GM21737 (cell line): Measurements from ENCODE around the gene TXNDC2.
"Not testable (repeated sequence)": the region's sequence is repeated elsewhere in the genome, so short reads cannot be mapped to it uniquely, and the experiment has no call there.

Experiments used
- ATAC-seq: cut with Tn5 transposase; IDR thresholded peaks from one replicate; pipeline ENCODE4 v1.9.1; 2021; ENCODE audit warnings: mild to moderate bottlenecking, moderate library complexity; ENCODE audit not compliant: unreplicated experiment

Gene TXNDC2

DNA sequence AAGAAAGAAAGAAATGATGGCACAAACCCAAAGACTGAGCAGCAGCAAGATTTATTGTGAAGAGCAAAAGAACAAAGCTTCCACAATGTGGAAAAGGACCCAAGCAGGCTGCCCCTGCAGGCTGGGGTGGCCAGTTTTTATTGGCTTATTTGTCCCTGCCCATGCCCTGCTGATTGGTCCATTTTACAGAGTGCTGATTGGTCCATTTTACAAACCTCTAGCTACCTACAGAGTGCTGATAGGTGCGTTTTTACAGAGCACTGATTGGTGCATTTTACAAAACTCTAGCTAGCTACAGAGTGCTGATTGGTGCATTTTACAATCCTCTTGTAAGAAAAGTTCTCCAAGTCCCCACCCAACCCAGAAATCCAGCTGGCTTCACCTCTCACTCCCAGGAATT, 26.5 kb downstream of the TXNDC2 start:
- ATAC-seq = not testable (repeated sequence)

DNA sequence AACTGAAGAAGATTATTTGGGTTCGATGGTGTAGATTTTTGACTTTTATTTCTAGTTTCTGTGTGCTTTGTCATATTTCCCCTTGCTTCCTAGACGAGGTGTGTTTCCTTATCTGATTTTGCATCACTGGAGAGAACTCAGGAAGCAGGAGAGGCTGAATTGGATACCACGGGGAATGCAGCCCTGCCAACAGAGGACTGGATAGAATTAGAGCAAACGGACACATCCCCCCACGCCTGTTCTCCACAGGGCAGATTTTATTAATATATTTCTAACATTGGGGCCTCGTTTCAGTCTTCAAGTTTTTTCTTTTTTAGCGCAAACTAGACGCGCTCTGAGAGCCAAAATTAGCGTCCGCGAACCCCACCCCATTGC, 27.4 kb downstream of the TXNDC2 start:
- no peak for ATAC-seq

DNA sequence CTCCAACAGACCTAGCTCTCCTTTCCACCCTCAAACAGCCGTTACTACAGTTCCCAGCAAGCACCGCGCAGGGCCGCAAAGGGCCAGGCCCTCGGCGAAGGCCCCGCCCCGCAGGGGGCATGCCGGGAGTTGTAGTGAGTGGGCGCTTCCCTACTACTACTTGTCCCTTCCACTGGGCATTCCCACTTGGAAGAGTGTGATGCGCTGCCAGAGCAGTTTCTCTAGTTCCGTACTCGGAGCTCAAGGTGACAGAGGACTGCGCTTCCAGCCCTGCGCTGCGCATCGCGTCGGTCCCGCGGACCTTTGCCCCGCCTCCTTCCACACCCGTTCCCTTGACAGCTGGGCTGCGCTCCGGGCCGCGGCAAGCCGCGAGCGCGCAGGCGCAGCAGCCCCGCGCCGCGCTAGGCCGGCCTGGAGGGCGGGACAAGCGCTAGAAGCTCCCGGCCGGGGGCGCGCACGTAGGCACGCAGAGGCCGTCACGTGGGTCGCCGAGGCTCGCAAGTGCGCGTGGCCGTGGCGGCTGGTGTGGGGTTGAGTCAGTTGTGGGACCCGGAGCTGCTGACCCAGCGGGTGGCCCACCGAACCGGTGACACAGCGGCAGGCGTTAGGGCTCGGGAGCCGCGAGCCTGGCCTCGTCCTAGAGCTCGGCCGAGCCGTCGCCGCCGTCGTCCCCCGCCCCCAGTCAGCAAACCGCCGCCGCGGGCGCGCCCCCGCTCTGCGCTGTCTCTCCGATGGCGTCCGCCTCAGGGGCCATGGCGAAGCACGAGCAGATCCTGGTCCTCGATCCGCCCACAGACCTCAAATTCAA, 28.0 kb downstream of the TXNDC2 start, which contains the start of gene VAPA:
VAPA (plus strand) TSS at position 491 of the 808 bp plus-strand sequence; CDS start at position 732, 241 bp downstream.
- peak; percentile 80 for ATAC-seq

DNA sequence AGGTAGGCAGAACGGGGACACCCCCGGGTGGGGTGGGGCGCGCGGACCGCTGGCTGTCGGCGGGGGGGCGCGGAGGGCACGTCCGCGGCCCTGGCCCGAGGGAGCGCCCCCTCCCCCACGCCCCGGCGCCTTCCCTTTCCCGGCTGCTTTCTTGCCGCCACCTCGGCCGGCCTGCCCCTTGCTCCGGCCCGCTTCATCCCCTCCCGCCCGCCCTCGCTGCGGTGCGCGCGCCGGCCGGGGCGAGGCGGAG, 28.5 kb downstream of the TXNDC2 start:
- ATAC-seq = peak; percentile 25

DNA sequence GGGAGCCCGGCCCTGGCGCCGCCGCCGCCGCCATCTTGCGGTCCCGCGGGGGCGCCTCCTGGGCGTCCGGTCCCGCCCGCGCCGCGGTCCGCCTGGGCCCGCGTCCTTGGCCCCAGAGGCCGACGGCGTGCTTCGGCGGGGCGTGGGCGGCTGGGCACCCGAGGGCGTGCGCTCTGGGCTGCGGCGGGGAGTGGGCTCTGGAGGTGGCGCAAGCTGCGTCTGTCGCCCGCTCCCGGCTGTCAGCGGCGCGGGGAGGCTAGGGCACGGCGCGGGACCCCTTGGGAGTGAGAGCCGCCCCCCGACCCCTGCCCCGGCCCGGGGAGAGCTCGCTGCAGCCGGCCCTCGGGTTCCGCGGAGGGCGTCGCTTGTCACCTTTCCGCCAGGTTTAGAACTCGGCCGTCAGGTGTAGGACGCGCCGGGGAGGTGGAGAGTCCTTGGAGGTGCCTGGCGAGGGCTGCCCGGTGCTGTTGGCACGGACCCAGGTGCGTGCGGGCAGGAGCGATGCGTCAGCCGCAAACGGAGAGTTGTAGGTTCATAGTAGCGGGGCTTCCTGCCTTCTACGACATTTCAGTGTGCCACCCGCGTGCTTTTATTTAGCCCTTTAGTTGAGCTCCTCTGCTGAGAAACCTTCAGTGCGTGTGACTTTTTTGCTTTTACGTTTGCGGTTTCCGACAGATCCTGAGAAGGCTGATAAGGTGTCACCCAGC, 29.0 kb downstream of the TXNDC2 start:
- ATAC-seq = peak; percentile 30

DNA sequence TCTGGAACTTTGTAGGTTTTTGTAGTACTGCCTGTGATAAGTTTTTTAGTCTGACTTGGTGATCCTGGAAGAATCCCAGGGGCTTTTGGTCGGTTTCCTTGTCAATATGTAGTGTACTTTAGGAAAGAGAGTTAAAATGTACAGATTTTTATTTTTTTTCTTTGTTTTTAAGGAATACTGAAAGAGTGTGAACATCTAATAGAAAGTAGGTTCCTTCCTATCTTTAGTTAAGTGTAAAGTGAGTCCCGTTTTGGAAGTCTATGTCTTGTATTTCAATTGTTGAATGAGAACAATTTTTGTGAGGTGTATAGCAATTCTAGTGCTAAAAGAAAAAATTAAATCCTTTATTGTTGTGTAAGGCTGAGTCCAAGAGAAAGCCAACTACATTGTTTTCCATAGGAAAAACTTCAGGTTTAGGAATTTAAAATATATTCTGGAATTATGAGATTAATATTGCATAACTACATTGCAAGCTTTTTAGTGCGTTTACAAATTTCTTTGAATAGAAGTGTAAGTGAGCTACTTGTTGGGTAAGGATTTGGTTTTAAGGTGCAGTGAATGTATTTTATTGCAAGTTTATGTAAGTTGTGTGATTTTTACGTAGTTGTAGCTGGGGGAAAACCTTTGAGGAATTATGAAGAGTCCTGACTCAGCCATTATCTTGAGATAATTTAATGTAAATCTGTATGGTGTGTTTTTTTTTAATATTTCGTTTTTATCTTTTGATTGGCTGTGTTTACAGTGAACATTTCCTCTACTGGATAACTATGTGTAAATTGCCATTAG, 29.7 kb downstream of the TXNDC2 start:
- ATAC-seq = no peak

DNA sequence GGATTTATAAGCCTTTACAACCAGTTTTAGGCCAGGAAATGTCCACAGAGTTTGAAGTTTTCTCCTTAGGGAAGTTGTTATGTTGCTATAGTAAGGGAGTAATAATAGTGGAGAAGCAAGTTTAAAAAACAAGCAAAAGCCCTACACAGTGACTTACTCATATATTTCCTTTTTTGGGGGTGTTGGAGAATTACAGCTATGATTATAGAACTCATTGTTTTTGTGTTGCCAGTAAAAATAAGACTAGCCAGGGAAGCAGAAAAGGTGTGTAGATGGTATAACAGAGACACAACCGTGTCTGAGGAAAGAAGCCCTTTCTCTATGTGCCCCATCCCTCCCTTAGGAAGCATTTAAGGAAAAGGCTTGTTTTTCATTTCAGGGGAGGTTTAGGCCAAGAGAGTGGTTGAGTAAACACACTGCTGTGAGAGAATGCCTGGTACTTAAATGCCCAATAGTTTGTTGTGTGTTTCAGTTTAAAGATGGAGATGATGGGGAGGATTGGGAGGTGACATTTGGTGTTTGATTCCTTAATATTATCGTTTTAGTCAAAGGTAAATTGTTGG, 30.4 kb downstream of the TXNDC2 start:
- ATAC-seq = no peak

DNA sequence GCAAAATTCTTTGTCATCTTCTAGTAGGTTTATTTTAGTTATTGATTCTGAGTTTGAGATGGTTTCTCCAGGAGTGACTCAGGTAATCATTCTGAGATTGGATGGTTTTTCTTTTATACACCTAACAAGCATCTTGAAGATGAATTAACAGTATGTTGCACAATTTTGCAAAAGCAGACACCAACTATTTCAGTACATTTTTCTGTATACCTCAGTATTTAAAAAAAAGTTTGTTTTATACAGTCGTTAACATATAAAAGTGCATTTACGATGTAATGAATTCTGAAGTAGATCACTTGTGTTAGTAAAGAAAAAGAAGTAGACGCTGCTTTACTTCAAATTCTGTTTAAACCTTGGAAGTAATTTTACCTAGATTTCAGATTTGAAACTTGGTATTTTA, 31.0 kb downstream of the TXNDC2 start:
- no peak for ATAC-seq

DNA sequence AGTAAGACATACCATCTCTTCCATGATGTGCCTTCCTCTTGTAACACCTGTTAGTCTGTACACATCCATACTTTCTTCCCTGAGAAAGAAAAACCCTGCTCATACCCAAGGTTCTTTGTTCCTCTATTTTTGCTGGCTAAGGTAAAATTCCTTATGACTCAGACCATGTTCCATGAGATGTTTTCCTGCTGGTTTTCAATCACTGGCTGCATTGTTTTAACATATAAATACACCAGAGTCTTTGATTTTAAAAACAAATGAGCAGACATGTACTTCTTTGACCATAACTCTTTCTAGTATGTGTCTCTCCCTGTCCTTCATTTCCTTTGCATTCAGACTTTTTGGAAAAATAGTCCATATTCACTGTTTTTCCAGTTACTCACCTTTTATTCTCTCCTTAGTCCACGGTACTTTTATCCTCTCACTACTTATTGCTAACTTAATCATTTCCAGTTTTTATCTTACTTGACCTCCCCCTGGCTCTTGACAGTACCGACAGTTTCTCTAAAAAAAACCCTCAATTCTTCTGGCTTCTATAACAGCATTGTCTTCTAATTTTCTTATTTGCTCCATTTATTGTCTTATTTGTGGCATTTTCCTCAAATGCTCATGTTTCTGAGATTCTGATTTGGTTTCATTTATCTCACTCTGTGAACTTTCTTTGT, 32.4 kb downstream of the TXNDC2 start:
- ATAC-seq = no peak

DNA sequence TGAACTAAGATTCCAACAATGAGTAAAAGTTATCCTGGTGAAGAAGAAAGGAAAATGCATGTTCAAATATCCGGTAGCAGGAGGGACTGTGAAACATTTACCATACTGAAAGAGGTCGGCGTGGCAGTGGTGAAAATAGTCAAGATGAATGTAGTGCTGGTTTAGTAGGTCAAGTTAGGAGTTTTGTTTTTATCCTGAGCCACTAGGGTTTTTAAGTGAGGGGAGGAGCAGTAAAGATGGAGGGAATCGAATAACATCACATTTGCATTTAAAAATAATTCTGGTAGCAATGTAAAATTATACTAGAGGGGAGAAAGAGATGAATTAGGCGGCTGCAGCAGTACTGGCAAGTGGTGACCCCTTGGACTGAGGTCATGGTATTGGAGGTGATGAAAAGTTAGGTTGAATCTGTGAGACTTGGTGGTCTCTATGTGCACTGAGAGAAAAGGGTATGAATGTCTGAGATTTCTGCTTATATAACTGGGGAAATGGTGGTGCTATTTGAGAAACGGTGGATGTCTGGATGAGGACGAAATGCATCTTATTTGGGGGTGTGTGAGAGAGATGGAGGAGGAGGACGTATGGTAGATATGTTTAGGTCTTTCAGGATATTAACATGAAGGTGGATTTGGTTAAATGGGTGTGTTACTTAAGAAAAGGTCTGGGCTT, 33.9 kb downstream of the TXNDC2 start:
- ATAC-seq = no peak

DNA sequence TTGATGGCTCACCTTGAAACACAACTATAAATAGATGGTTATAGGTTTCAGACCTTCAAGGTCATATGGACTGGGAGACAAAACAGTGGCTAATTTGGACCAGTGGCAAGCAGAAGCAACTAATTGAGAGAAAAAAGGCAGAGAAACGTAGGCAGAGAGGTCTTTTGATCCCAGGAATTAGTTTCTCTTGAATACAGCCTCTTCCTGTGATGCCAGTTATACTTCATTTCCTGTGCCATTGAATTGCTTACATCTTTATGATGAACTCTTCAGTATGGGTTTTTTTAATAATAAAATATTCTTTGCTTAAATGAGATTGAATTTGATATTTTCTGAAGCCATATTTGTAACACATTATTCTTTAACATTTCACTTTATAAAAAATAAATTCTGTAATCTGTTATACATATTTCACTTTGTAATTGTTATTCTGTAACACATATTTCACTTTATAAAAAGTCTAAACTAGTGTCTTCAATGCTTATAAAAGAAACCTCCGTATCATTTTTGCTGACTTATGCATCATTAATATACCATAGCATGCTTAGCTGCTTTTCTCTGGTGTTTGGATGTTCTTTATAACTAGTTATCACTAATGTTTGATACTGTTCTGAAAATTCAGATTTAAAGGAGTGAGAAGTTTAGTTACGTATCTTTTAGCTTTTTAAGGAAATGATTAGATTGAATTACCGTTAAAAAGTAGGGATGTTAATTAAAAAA, 37.0 kb downstream of the TXNDC2 start:
- no peak for ATAC-seq

DNA sequence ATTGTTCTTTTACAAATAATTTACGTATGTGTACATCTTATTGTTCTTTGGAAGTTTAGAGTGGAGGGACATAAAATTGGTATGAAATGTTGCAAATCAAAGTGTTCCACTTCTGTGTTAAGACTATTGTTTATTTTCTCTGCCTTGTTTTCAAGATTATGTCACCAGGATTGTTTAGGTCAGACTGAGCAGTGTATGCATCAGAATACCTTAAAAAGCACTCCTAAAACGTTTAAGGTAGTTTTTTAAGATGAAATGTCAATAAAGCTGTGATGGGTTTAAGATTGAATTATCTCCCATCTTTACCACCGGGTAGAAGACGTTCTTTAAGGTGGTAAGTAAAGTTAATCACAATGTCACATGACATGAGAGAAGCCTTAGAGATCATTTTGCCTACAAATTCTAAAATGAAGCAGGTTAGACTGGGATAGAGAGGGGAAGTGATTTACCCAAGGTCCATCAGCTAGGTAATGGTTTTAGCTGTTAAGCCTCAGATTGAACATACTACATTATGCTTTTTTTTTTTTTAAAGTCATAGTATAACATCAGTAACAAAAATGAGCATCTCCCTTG, 38.7 kb downstream of the TXNDC2 start:
- ATAC-seq = no peak

DNA sequence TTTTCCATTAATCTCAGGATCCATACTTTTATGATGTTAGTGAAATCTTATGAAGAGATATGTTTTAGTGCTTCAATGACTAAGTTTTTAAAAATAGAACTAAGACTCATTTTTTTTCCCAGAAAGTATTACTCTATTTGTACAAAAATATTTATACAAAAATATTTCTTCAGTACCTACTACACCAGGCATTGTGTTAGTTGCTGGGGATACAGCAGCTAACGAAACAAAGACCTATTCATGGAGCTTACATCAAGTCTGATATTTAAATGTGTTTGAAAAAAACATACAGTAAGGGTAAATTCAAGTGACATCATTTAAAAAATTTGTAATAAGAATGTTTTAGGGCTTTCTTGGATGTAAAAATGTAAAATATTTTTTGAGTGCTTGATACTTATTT, 39.6 kb downstream of the TXNDC2 start:
- ATAC-seq = no peak

DNA sequence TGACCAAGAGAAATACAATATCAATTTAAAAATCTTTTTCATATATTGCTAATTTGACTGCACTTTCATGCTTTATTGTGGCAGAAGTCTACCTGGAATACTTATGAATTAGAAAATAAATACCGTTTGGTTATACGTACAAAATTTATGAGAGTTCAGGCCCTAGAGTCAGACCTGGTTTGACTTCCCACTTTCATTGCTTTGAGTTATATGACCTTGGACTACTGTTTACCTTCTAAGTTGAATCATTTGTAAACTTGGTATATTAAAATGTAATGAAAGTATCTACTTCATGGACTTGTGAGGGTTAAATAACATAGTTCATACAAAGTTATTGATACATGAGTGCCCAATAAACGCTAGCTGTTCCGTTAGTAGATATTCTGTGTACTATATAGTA, 40.0 kb downstream of the TXNDC2 start:
- ATAC-seq = no peak

DNA sequence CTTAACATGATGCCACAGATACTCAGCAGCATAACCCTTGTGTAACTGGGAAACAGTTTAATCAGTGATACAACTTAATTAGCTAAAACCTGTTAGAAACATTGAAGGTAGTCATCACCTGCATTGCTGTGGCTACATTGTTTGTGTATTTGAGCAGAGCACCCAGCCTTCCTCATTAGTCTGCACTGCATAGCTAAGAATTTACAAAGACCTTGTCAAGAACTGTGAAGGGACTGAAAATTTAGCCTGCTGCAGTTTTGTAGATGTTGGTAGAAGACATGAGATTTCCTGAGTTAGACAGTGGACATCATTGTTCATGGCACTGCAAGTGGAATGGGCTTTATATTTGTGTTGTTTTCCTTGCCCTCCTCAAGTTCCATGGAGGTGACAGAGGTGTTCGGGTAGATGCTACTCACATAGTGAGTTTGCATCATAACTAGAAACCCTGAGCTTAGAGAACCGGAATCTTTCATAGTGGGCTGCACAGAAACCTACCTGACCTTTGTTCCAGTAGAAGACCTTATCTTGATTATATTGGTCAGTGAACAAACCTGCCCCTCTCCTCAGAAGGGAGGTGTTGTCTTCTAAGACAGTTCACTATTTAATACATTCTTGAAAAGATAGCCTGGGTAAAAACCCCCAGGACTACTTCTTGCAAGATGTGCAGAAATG, 40.6 kb downstream of the TXNDC2 start:
- ATAC-seq = no peak

DNA sequence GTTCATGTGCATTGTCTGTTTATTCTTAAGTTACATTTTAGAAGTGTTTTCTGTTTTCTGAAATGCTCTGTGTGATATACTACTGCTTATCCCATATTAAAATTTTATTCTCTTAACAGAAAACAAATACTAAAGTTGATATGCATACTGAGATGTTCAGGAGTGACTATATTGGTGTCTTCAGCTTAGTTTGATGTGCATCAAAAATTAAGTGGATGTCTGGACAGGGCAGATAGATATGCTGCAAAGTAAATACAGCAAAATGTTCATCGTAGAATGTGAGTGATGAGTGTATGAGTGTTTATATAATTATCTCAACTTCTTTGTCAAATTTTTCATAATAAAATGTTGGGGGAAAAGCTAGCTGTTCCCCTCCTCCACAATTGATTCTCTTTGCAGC, 41.2 kb downstream of the TXNDC2 start:
- ATAC-seq = no peak

DNA sequence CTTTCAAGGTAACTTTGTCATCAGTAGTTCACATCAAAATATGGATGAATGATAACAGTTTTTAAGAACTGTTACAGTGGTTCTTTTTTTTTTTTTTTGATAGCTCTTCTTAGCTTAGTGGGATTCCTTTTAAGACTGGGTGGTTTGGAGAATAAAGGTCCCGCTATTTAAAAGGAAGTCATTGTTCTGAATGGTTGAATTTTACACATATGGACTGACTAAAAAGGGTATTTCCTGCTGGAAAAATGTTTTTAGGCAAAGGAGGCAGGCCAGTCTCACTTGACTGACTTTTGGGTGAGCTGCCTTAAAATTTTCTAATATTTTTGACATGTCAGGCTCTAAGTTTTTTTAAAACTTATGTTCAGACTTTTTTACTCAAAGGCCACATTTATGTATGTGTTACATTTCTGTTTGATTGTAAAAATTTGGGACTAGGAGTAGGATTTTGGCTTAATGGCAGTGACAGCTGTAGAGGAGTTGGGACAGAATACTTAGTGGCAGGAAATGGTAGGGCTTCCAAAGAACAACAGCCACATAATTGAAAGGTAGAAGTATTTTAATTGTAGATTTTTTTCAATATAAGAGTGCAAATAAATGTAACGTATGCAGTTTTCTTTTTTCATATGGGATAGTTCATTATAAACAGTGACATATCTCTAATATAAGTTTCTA, 41.8 kb downstream of the TXNDC2 start:
- no peak for ATAC-seq

DNA sequence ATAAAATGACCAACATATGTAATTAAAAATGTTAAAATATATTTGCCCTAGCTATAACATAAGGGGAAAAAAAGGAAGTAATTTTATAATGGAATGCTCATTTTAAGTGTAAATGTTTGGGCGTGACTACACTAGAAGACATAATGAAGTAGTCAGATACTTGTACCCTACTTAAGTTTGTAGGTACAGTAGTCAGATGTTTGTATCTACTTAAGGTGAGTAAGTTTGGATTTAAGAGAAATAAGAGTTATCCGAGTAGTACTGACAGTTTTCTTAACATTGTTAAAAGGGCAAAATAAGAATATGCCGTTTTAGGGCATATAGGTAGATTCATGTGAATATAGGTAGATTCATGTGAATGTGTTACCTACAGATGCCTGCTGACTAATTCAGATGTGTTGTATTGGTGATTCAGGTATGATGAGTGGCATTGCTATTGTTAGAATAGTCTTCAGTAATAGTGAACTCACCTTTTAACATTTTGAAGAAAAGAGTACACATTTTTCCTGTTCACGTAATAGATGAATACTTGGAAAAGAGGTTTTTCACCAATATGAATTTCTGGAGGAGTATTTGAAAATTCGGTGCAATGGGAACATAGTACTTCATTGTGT, 43.0 kb downstream of the TXNDC2 start:
- no peak for ATAC-seq
